Measurements from ENCODE around the gene GRIN2A.

Gene GRIN2A

GRCh38 chr16:9971907-9972306 is 210.3 kb downstream of the GRIN2A start:
- DNase-seq (ENCODE audit: low read depth in 2 of 2, low spot score in 1 of 2) = no peak

DNA sequence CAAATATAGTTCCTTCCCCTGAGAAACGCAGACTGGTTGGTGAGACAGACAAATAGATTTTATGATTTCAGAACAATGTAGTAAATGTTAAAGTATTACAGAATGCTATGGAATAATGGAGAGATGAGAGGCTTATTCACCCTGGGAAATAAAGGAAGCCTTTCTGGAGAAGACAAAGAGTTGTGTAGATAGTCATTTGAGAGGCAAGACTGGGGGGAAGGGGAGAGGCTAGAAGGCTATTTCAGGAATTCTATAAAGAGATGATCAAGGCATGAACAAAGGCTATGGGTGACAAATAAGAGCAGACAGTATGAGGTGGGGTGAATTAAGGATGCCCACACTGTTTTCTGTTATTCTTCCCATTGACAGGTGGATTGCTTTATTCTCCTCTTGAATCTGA is 211.4 kb downstream of the GRIN2A start:
- DNase-seq (ENCODE audit: low read depth in 2 of 2, low spot score in 1 of 2) = no peak

DNA sequence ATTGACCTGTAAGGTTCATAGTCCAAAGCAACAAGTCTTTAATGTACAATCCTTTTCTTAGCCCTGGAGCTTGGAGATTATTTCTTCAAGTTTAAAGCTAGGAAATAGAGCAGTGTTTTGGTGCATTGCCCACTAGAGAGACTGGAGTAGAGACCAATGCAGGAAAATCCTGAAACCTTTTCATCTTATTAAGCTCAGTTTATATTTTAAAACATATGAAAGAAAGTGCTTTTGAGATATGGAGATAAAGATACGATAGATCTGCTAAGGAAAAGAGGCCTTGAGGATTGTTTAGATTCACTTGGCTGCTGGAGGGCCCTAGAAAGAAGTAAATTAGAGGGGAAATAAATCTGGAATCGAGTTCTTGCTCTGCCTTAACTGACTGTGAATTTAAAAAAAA is 212.0 kb downstream of the GRIN2A start:
- DNase-seq (ENCODE audit: low read depth in 2 of 2, low spot score in 1 of 2) = no peak

DNA sequence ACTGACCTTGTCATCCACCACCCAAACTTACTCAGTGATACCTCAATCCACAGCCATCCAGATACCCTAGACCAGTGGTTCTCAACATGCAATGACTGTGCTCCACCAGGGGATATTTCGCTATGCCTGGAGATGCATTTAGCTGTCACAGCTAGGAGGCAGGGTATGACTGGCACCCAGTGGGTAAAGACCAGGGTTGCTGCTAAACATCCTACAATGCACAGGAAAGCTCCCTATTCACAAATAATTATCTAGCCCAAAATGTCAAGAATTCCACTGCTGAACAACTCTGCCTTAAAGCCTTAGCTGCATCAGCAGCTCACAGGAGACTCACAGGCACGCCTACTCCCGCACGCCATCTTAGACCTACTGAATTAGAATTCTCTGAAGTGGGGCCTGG is 212.6 kb downstream of the GRIN2A start:
- DNase-seq (ENCODE audit: low read depth in 2 of 2, low spot score in 1 of 2) = no peak

DNA sequence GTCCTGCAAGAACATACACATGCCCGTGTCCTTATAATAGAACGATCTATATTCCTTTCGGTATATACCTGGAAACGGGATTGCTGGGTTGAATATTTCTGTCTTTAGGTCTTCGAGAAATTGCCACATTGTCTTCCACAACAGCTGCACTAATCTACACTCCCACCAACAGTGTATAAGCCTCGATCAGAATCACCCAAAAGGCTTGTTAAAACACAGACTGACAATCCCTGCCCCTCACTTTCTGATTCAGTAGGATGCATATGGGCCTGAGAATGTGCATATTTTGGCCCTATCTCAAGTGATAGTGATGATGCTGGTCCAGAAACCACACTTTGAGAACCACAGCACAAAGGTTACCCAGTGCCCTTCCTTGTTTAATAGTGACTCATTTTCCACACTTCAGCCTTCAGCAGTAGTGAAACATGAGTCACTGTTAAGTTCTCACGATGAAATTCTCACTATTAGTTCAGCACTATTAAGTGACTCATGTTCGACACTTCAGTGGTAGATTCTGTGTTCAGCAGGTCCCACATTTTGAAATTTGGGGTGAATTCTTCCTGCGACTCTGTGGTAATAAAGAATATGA is 215.6 kb downstream of the GRIN2A start:
- no peak for DNase-seq (ENCODE audit: low read depth in 2 of 2, low spot score in 1 of 2)

GRCh38 chr16:9965079-9965478 is 217.1 kb downstream of the GRIN2A start:
- DNase-seq (ENCODE audit: low read depth in 2 of 2, low spot score in 1 of 2) = no peak

GRCh38 chr16:9964426-9964825 is 217.8 kb downstream of the GRIN2A start:
- DNase-seq (ENCODE audit: low read depth in 2 of 2, low spot score in 1 of 2) = no peak

GRCh38 chr16:9957433-9957832 is 224.8 kb downstream of the GRIN2A start:
- no peak for DNase-seq (ENCODE audit: low read depth in 2 of 2, low spot score in 1 of 2)

GRCh38 chr16:9957002-9957401 is 225.2 kb downstream of the GRIN2A start:
- no peak for DNase-seq (ENCODE audit: low read depth in 2 of 2, low spot score in 1 of 2)

DNA sequence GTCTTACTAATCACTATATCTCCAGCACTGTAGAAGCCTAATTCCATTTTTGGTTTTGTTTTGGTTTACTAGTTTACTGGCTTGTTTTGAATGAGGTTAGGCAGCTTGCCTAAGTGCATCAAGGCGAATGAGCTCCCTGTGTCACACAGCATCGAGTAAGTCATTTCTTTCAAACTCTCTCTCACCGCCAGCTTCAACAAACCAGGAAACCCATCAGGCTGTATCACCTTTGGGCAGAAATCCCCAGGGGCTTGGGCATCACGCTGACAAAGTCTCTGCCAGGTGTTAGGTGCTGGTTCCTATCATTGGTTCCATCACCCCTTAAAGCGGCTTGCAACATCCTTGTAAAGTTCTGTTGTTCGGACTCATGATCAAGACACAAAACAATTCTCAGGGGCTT is 226.6 kb downstream of the GRIN2A start:
- DNase-seq (ENCODE audit: low read depth in 2 of 2, low spot score in 1 of 2) = no peak

GRCh38 chr16:9953908-9954570 is 228.2 kb downstream of the GRIN2A start:
- no peak for DNase-seq (ENCODE audit: low read depth in 2 of 2, low spot score in 1 of 2)

- no peak for DNase-seq (ENCODE audit: low read depth in 2 of 2, low spot score in 1 of 2)
Measured at GRCh38 chr16:9950658-9951057, 231.6 kb downstream of the GRIN2A start.

- DNase-seq (ENCODE audit: low read depth in 2 of 2, low spot score in 1 of 2) = no peak
Measured at GRCh38 chr16:9949396-9949795, 232.8 kb downstream of the GRIN2A start.

- DNase-seq (ENCODE audit: low read depth in 2 of 2, low spot score in 1 of 2) = no peak
Measured at GRCh38 chr16:9948933-9949332, 233.3 kb downstream of the GRIN2A start.

DNA sequence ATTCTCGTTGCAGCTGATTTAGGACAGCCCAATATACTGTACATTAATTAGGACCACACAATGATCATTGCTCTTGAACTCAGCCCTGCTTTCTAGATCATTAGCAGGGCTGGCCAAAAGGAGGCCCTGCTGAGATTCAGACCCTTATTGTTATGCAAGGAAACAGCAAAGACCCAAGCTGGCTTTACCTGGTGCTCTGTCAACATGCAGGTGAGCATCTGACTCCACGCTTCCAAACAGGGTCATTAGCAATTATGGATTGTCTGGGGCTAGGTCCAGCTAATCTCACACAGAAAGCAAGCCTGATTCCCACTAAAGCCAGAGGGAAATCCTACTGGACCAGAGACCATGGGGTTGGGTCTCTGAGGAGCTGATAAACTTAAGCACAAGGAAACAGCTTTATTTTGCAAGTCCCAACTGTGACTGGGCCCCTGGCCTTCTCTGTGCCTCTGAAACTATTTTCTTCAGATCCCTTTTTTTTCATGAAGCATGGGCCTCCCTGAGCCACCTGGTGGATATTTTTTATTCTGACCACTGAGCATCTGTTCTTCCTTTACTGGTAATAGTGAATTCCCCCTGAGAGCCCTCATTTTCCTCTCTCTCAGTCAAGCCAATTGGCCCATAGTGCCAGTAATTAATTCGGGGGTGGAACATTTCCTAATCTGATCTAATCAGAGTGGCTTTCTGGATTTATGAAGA is 236.1 kb downstream of the GRIN2A start:
- DNase-seq (ENCODE audit: low read depth in 2 of 2, low spot score in 1 of 2) = no peak

DNA sequence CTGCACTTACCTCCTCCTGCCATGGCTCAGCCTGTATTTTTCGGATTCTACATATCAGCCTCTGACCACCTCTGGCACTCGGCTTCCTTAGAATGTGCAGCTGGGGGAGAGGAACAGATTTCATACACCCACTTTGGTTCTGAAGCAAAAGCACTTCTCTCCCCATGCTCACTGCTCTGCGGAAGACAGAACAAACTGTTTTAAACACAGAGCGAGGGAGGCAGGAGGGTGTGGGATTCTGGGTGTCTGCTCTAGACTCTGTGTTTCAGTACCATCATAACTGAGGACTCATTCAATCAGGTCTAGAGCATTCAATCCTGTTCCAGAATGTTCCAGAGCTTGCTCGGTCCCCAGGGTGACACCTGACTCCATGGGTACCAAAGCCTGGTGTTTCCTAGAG is 239.1 kb downstream of the GRIN2A start:
- no peak for DNase-seq (ENCODE audit: low read depth in 2 of 2, low spot score in 1 of 2)

- DNase-seq (ENCODE audit: low read depth in 2 of 2, low spot score in 1 of 2) = no peak
Measured at GRCh38 chr16:9941245-9941644, 241.0 kb downstream of the GRIN2A start.

GRCh38 chr16:9934723-9935508 is 247.3 kb downstream of the GRIN2A start:
- DNase-seq (ENCODE audit: low read depth in 2 of 2, low spot score in 1 of 2) = no peak

DNA sequence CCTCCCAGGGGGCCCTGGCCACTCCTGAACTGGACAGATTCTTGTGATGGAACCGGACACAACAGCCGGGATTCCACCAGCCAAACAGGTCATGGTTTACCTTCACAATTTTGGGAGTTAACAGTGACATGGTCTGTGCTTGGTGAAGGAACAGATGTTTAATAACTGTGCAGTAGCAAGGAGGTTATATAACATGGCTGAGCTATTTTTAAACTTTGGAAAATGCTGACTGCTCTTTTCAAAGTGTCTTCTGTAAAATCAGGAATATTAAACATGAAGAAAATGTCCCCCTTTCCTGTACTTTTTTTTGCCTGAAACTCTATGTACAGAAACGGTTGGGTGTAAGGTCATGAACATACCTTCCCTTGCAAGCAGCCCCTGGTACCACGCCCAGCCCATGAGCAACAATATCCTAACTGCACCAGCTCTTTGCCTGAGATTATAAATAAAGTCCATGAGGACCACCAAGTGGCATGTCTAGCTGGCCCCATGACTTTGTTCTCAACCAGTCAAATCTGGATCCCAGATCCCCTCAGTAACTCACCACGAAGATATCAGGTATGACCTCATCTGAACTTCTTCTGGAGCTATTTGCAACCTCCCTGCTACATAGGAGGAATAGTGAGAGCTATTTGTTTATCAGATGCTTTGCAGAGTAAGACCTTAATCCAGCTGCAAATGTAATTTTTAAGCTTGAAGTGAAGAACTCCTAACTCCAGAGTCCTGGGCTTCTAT is 249.1 kb downstream of the GRIN2A start:
- no peak for DNase-seq (ENCODE audit: low read depth in 2 of 2, low spot score in 1 of 2)

DNA sequence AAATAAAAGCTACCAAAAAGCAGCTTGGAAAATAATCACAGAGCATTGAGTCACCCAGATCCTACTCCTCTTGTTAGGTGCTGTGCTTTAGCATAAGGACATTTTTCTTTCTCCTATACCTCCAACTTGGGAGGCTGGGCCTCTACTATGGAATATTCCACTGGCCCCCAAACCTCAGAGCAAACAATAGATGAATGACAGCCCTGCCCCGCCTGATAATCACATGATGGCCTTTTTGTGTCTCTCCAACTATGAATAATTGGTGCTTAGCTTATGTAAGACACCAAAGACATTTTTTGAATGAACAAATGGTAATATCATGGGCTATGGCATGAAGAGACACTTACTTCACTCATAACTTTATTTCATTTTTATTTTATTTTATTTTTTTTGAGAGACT is 250.2 kb downstream of the GRIN2A start:
- DNase-seq (ENCODE audit: low read depth in 2 of 2, low spot score in 1 of 2) = no peak

DNA sequence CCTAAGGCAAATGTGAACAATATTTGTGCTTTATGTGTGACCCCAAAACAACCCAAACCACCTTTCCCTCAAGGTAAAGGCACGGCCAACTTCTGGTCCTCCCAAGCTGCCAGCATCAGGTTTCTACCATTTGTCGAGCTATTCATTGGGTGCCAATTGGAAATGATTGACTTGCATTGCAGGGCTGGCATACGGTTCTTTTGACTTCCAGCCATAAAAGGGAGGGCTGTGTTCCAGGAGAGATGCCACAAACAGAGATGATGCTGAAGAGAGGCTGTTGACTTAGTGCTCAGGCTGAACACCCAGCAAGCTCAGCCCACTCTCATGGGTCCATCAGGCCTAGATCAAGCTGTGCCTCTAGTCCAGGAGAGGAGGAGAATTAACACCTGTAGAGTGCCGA is 252.4 kb downstream of the GRIN2A start:
- no peak for DNase-seq (ENCODE audit: low read depth in 2 of 2, low spot score in 1 of 2)
